H1 (cell line): ENCODE results near the gene AMOTL2. TPM values are rescaled to one million over a fixed set of nuclear protein-coding genes. Genes with fewer than 3 reads are reported as not detected.

ENCODE experiments used
- CTCF ChIA-PET: fragments of 300-600 bp; sonication (Branson Sonifier 250); formaldehyde crosslinking; loops from one replicate; lab custom pipeline; 2021; ENCODE audit not compliant: partially characterized antibody; lab: Charles Lee
- POLR2A ChIA-PET: fragments of 300-600 bp; sonication (Branson Sonifier 250); formaldehyde crosslinking; loops from one replicate; lab custom pipeline; 2021; ENCODE audit warnings: inconsistent platforms; ENCODE audit not compliant: partially characterized antibody; lab: Charles Lee
- DNase-seq, 2 experiments: peaks; one replicate each; pipeline versions ENCODE4 v3.0.0 to v3.0.0-alpha.2; 2010 to 2022; ENCODE audit warnings: low spot score in 2 of 2, low read depth in 1 of 2, mixed read lengths in 1 of 2
- FAIRE-seq: peaks from 2 replicates; lab custom pipeline; 2011; peaks lifted over from hg19 to GRCh38; lab: Jason Lieb, UNC
- H2AFZ ChIP-seq: 2 replicates; pipeline ENCODE4 v1.8.1; 2012; ENCODE audit warnings: low read length, inconsistent platforms
- H2AK5ac ChIP-seq: 2 replicates; pipeline ENCODE4 v1.6.1; 2013; ENCODE audit warnings: low read depth, low read length
- H2BK120ac ChIP-seq: replicated peaks from 2 replicates; pipeline ENCODE3; 2013; ENCODE audit warnings: low read depth, low read length, inconsistent platforms
- H2BK12ac ChIP-seq: 2 replicates; pipeline ENCODE4 v1.6.1; 2013; ENCODE audit warnings: low read depth, low read length
- H2BK15ac ChIP-seq: 2 replicates; pipeline ENCODE4 v1.6.1; 2013; ENCODE audit warnings: low read length
- H2BK20ac ChIP-seq: 2 replicates; pipeline ENCODE4 v1.6.1; 2013; ENCODE audit warnings: low read length
- H2BK5ac ChIP-seq: 2 replicates; pipeline ENCODE4 v1.6.1; 2013; ENCODE audit warnings: low read depth, low read length
- H3K14ac ChIP-seq: 2 replicates; pipeline ENCODE4 v1.6.1; 2013; ENCODE audit warnings: inconsistent platforms; ENCODE audit not compliant: insufficient read length
- H3K18ac ChIP-seq: 2 replicates; pipeline ENCODE4 v1.6.1; 2013; ENCODE audit warnings: low read length; ENCODE audit errors: extremely low read depth
- H3K23ac ChIP-seq: 2 replicates; pipeline ENCODE4 v1.6.1; 2013; ENCODE audit warnings: inconsistent platforms; ENCODE audit not compliant: insufficient read length
- H3K23me2 ChIP-seq: 2 replicates; pipeline ENCODE4 v1.6.1; 2013; ENCODE audit warnings: low read depth, low read length
- H3K27ac ChIP-seq: 2 replicates; pipeline ENCODE4 v1.6.1; 2011; ENCODE audit warnings: low read depth, low read length, inconsistent platforms
- H3K27me3 ChIP-seq, 4 experiments: replicated peaks in 1 of 4; 1 replicate in 1 of 4; 2 replicates in 3 of 4; pipeline versions ENCODE4 v1.6.1 to v1.8.1; 2011 to 2013; ENCODE audit warnings: low read length in 3 of 4, mild to moderate bottlenecking in 3 of 4, inconsistent platforms in 2 of 4, mixed read lengths in 2 of 4, moderate library complexity in 1 of 4; ENCODE audit not compliant: control insufficient read depth in 3 of 4, insufficient read depth in 3 of 4; ENCODE audit errors: extremely low read depth in 1 of 4
- H3K36me3 ChIP-seq, 4 experiments: 2 replicates each; pipeline versions ENCODE4 v1.6.1 to v1.8.1; 2011 to 2013; ENCODE audit warnings: mild to moderate bottlenecking in 4 of 4, low read length in 3 of 4, moderate library complexity in 2 of 4, control low read depth in 1 of 4, inconsistent platforms in 1 of 4; ENCODE audit not compliant: insufficient read depth in 4 of 4, control insufficient read depth in 2 of 4
- H3K4ac ChIP-seq: replicated peaks from 2 replicates; pipeline ENCODE3; 2013; ENCODE audit warnings: low read length, low read depth, mixed read lengths, inconsistent platforms; ENCODE audit not compliant: insufficient read length
- H3K4me1 ChIP-seq, 4 experiments: replicated peaks in 1 of 4; 1 replicate in 1 of 4; 2 replicates in 3 of 4; pipeline versions ENCODE4 v1.6.1 to v1.8.1; 2011 to 2013; ENCODE audit warnings: low read length in 3 of 4, inconsistent platforms in 2 of 4, mixed read lengths in 1 of 4; ENCODE audit not compliant: insufficient read depth in 4 of 4, control insufficient read depth in 3 of 4
- H3K4me2 ChIP-seq, 2 experiments: 2 replicates each; pipeline versions ENCODE4 v1.6.1 to v1.8.1; 2011 to 2013; ENCODE audit warnings: low read depth in 2 of 2, low read length in 2 of 2, control low read depth in 1 of 2, inconsistent platforms in 1 of 2, mild to moderate bottlenecking in 1 of 2; ENCODE audit not compliant: insufficient read depth in 1 of 2
- H3K4me3 ChIP-seq, 4 experiments: fragments of 200-600, 300-600 bp in 1 of 4; sonication (generic), shearing (Covaris generic), sonication (Bioruptor Twin) in 1 of 4; 2 replicates each; pipeline versions ENCODE4 v1.5.1 to v1.8.1; 2011 to 2016; ENCODE audit warnings: low read length in 4 of 4, low read depth in 3 of 4, control low read depth in 2 of 4, inconsistent platforms in 2 of 4, mild to moderate bottlenecking in 2 of 4, mixed read lengths in 1 of 4, moderate library complexity in 1 of 4; ENCODE audit not compliant: insufficient read depth in 2 of 4; ENCODE audit errors: extremely low read depth in 1 of 4
- H3K56ac ChIP-seq: replicated peaks from 2 replicates; pipeline ENCODE3; 2013; ENCODE audit warnings: low read depth, mild to moderate bottlenecking, mixed read lengths, low read length, inconsistent platforms; ENCODE audit not compliant: insufficient read length
- H3K79me1 ChIP-seq: 2 replicates; pipeline ENCODE4 v1.6.1; 2013; ENCODE audit warnings: low read depth, low read length, control low read depth
- H3K79me2 ChIP-seq, 2 experiments: 2 replicates each; pipeline versions ENCODE4 v1.6.1 to v1.8.1; 2012 to 2013; ENCODE audit warnings: low read length in 2 of 2, mild to moderate bottlenecking in 2 of 2, inconsistent platforms in 1 of 2; ENCODE audit not compliant: insufficient read depth in 2 of 2, control insufficient read depth in 1 of 2
- H3K9ac ChIP-seq, 4 experiments: replicated peaks in 1 of 4; 1 replicate in 1 of 4; 2 replicates in 3 of 4; pipeline versions ENCODE4 v1.6.1 to v1.8.1; 2011 to 2013; ENCODE audit warnings: low read depth in 3 of 4, low read length in 3 of 4, control low read depth in 2 of 4, mild to moderate bottlenecking in 2 of 4, moderate library complexity in 2 of 4, inconsistent platforms in 1 of 4; ENCODE audit errors: extremely low read depth in 1 of 4
- H3K9me3 ChIP-seq, 2 experiments: 2 replicates each; pipeline versions ENCODE4 v1.6.1 to v1.8.1; 2012 to 2013; ENCODE audit warnings: mild to moderate bottlenecking in 2 of 2, moderate library complexity in 2 of 2, control low read depth in 1 of 2, inconsistent platforms in 1 of 2, low read depth in 1 of 2, low read length in 1 of 2, mixed read lengths in 1 of 2; ENCODE audit not compliant: insufficient read depth in 2 of 2
- H4K20me1 ChIP-seq, 2 experiments: replicated peaks in 1 of 2; 2 replicates each; pipeline versions ENCODE3 to v1.8.1; 2011 to 2013; ENCODE audit warnings: inconsistent platforms in 2 of 2, low read length in 2 of 2, mild to moderate bottlenecking in 1 of 2; ENCODE audit not compliant: insufficient read depth in 2 of 2, control insufficient read depth in 1 of 2
- H4K5ac ChIP-seq: 2 replicates; pipeline ENCODE4 v1.6.1; 2013; ENCODE audit warnings: low read length, low read depth, mixed read lengths, inconsistent platforms; ENCODE audit not compliant: insufficient read length
- H4K8ac ChIP-seq: 2 replicates; pipeline ENCODE4 v1.8.0; 2013; ENCODE audit warnings: mild to moderate bottlenecking, moderate library complexity, low read length, inconsistent platforms; ENCODE audit not compliant: insufficient read depth; ENCODE audit errors: extremely low read depth
- H4K91ac ChIP-seq: replicated peaks from 2 replicates; pipeline ENCODE3; 2013; ENCODE audit warnings: low read length, mixed read lengths, inconsistent platforms; ENCODE audit not compliant: insufficient read length
- ATF2 ChIP-seq: IDR thresholded peaks from 2 replicates; pipeline ENCODE4 v1.6.1; 2012; ENCODE audit warnings: low read length, inconsistent platforms
- BRCA1 ChIP-seq: IDR thresholded peaks from 2 replicates; pipeline ENCODE4 v1.6.1; 2012; ENCODE audit warnings: low read depth, low read length, improper control_type of control experiment
- CEBPB ChIP-seq: IDR thresholded peaks from 2 replicates; pipeline ENCODE4 v1.6.1; 2012; ENCODE audit warnings: low read depth, low read length
- NRF1 ChIP-seq: IDR thresholded peaks from 2 replicates; pipeline ENCODE4 v1.6.1; 2011; ENCODE audit warnings: mild to moderate bottlenecking, low read depth, low read length, improper control_type of control experiment
- POLR2A ChIP-seq, 2 experiments: IDR thresholded peaks; 1 replicate in 1 of 2; 2 replicates in 1 of 2; pipeline ENCODE4 v1.6.1; 2011; ENCODE audit warnings: low read depth in 2 of 2, low read length in 2 of 2, mild to moderate bottlenecking in 2 of 2; ENCODE audit errors: control extremely low read depth in 1 of 2
- POLR2AphosphoS5 ChIP-seq: IDR thresholded peaks from 2 replicates; pipeline ENCODE4 v1.6.1; 2011; ENCODE audit warnings: low read depth, low read length
- POU5F1 ChIP-seq: IDR thresholded peaks from 2 replicates; pipeline ENCODE4 v1.6.1; 2011; ENCODE audit warnings: low read depth, mild to moderate bottlenecking, low read length, moderate library complexity
- SP1 ChIP-seq: IDR thresholded peaks from 2 replicates; pipeline ENCODE4 v1.6.1; 2011; ENCODE audit warnings: low read depth, low read length
- WGBS, 2 experiments: shearing (Covaris generic) in 1 of 2; methylation state at CpG; one replicate each; pipeline versions ENCODE4 v1.1.6 to v1.1.7; 2013 to 2015; ENCODE audit warnings: low lambda C conversion rate in 2 of 2, mixed read lengths in 2 of 2, inconsistent platforms in 1 of 2, low coverage in 1 of 2, missing lambda C conversion rate in 1 of 2; ENCODE audit not compliant: insufficient replicate concordance in 2 of 2, insufficient coverage in 1 of 2, insufficient read length in 1 of 2; ENCODE audit errors: extremely low coverage in 1 of 2, missing lambda C conversion rate in 1 of 2; 5-methylcytosine and 5-hydroxymethylcytosine counted together
- polyA plus RNA-seq, 7 experiments: library from polyadenylated mRNA; depleted of rRNA in 3 of 7; stranded (reverse) in 5 of 7; unstranded in 2 of 7; fragments of >200 nt in 5 of 7; fragments of 200-250 nt in 2 of 7; gene quantifications; 1 replicate in 5 of 7; 2 replicates in 1 of 7; 4 replicates in 1 of 7; pipeline versions ENCODE4 v1.2.1 to v1.2.3, GENCODE V29; 2011 to 2013; ENCODE audit warnings: missing spikeins in 2 of 7, mixed read lengths in 2 of 7
- total RNA-seq: library from RNA; stranded (reverse); fragmentation: NEBNext Ultra II Directional; extraction: Animal tissue kit (Norgen Biotek cat#: 25700); gene quantifications from 2 replicates; pipeline ENCODE4 v1.2.1, GENCODE V29; 2021

AMOTL2 gene
- total and polyA plus RNA-seq, 2 of the 8 experiments (the other 6 are each of a cell fraction or from before 2014, with no cell fraction given), result 19.0 to 63.7 TPM

DNA sequence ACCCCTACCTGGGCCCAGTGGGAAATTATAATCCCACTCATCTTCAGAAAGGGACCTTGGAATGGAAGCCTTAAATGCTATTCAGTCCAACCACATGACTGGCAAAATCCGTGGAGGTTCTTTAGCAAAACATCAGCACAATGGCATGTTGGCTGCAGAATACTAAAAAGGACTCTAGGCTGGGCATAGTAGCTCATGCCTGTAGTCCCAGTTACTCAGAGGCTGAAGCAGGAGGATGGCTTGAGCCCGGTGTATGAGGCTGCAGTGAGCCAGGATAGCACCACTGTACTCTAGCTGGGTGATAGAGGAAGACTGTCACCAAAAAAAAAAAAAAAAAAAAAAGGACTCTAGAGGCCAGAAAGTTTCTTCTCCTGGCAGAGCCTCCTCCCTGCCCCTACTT lies 63.0 kb downstream of the AMOTL2 start:
- H3K9me3 ChIP-seq, result no peaks in the 10 kb centered on the region
- H3K4me1 ChIP-seq, result peaks cover 15 to 35% (median 22%) of the 10 kb centered on the region in 4 experiments
- H3K4ac ChIP-seq, result no peak overlapping the region
- no peak overlapping the region for H3K56ac ChIP-seq
- FAIRE-seq (no peak), DNase-seq (no peak)
- 0 out of 2 replicates have a peak overlapping the region, but pooled peaks have one; percentile 55 for H2BK20ac ChIP-seq
- H3K18ac ChIP-seq, result no peak overlapping the region
- H2BK15ac ChIP-seq, result peak overlapping the region; percentile 76; the same call in 1 of the 2 replicates
- H2BK120ac ChIP-seq, result no peak overlapping the region
- H2AK5ac ChIP-seq, result no peak overlapping the region
- H3K4me2 ChIP-seq, result no peak overlapping the region
- ChIA-PET POLR2A (interaction anchor here (3.1 to 27.3 kb wide), 2 partner anchors 16 to 53 kb away, joined by 12 to 804 read pairs; partner anchors contain the start of gene AMOTL2), CTCF (interaction anchor here (0.6 to 10.1 kb wide), 11 partner anchors 21 to 316 kb away, joined by 3 to 118 read pairs (median 4); partner anchors contain the start of gene AMOTL2)
- H3K36me3 ChIP-seq, result no peaks in the 10 kb centered on the region
- no peak overlapping the region for H3K14ac ChIP-seq
- H3K23ac ChIP-seq, result no peak overlapping the region
- H2AFZ ChIP-seq, result no peak overlapping the region
- H4K91ac ChIP-seq, result no peak overlapping the region
- no peak overlapping the region for H4K5ac ChIP-seq
- H3K79me1 ChIP-seq, result no peaks in the 10 kb centered on the region
- H3K23me2 ChIP-seq, result no peaks in the 10 kb centered on the region; the same call in 1 of the 2 replicates
- TF ChIP-seq ATF2 (no peak), BRCA1 (no peak), SP1 (no peak), POLR2A (IDR thresholded peaks at IDR 0.05; ENCODE audit: control extremely low read depth in 1 of 2, low read depth in 2 of 2, low read length in 2 of 2) (no peak), CEBPB (no peak), POU5F1 (no peak), NRF1 (no peak), POLR2AphosphoS5 (no peak)
- 0 out of 2 replicates have a peak overlapping the region, but pooled peaks have one; percentile 26 for H2BK5ac ChIP-seq
- H4K8ac ChIP-seq, result no peak overlapping the region
- H2BK12ac ChIP-seq, result peak overlapping the region; percentile 86; the same call in 1 of the 2 replicates
- H4K20me1 ChIP-seq, result no peaks in the 10 kb centered on the region
- H3K27ac ChIP-seq, result no peak overlapping the region
- WGBS, 2 experiments, result 78% methylated on average over 2 of the region's 2 CpGs; no CpG with 5 or more reads in 1 of the 2 experiments
- peaks cover 6 to 34% (median 22%) of the 10 kb centered on the region in 4 experiments for H3K27me3 ChIP-seq
- no peak overlapping the region for H3K9ac ChIP-seq
- H3K4me3 ChIP-seq, result no peak overlapping the region
- no peaks in the 10 kb centered on the region for H3K79me2 ChIP-seq
